ENCODE data around the gene CRYGS. TPM values are rescaled to one million over a fixed set of nuclear protein-coding genes. Genes with fewer than 3 reads are reported as not detected.

Gene CRYGS
- total RNA-seq, 1 donor from 2014 or later: 7.8 TPM

DNA sequence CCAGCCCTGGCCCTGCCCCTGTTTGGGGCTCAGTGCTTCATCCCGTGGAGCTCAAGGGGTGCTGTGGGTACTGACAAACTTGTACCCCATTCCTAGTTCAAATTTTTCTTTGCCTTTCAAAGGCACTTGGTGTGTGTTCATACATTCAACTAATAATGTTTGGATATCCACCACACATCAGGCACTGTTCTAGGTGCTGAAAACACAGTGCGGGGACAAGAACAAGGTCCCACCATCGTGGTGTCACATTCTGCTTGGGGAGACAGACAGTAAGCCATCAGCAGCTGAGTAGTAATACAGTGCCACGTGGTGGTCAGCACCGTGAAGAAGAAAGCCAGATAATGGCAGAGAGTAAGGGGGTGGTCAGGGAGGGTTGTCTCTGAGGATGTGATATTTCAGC is 32.5 kb downstream of the CRYGS start:
- Mint-ChIP-seq H3K27me3 (peaks cover 41% of the 10 kb centered on the region), H3K27ac (no peak overlapping the region), H3K36me3 (no peaks in the 10 kb centered on the region), H3K9me3 (no peaks in the 10 kb centered on the region), H3K4me1 (ENCODE audit: unreplicated experiment) (peaks cover 9% of the 10 kb centered on the region), H3K4me3 (no peak overlapping the region)
- TF ChIP-seq, protein P1, sequence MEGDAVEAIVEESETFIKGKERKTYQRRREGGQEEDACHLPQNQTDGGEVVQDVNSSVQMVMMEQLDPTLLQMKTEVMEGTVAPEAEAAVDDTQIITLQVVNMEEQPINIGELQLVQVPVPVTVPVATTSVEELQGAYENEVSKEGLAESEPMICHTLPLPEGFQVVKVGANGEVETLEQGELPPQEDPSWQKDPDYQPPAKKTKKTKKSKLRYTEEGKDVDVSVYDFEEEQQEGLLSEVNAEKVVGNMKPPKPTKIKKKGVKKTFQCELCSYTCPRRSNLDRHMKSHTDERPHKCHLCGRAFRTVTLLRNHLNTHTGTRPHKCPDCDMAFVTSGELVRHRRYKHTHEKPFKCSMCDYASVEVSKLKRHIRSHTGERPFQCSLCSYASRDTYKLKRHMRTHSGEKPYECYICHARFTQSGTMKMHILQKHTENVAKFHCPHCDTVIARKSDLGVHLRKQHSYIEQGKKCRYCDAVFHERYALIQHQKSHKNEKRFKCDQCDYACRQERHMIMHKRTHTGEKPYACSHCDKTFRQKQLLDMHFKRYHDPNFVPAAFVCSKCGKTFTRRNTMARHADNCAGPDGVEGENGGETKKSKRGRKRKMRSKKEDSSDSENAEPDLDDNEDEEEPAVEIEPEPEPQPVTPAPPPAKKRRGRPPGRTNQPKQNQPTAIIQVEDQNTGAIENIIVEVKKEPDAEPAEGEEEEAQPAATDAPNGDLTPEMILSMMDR (conservative IDR thresholded peaks at IDR 0.05): no peak
- no peak for DNase-seq (ENCODE audit: extremely low spot score, unreplicated experiment)

DNA sequence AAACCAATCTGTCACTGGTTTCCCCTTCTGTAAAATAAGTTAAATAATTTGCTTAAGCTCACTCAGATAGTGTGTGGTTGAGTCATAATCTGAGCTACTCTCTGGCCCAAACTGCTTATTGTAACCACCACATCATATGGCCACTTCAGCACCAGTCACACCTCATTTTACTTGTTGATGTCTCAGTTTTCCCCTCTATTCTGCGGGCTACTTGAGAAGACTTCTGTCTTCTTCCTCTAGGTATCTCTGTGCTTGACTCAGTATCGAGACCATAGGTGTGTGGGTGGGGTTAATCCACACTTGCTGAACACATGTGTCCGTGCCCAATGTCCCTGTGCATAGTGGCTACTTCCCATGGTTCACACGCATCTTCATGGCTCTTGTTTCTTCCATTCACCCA is 32.9 kb downstream of the CRYGS start:
- no peaks in the 10 kb centered on the region for H3K9me3 Mint-ChIP-seq
- no peak overlapping the region for H3K4me3 Mint-ChIP-seq
- peaks cover 9% of the 10 kb centered on the region for H3K4me1 Mint-ChIP-seq (ENCODE audit: unreplicated experiment)
- TF ChIP-seq, protein P1 (conservative IDR thresholded peaks at IDR 0.05): no peak
- no peak overlapping the region for H3K27ac Mint-ChIP-seq
- H3K27me3 Mint-ChIP-seq: peaks cover 43% of the 10 kb centered on the region
- no peak for DNase-seq (ENCODE audit: extremely low spot score, unreplicated experiment)
- H3K36me3 Mint-ChIP-seq: no peaks in the 10 kb centered on the region

DNA sequence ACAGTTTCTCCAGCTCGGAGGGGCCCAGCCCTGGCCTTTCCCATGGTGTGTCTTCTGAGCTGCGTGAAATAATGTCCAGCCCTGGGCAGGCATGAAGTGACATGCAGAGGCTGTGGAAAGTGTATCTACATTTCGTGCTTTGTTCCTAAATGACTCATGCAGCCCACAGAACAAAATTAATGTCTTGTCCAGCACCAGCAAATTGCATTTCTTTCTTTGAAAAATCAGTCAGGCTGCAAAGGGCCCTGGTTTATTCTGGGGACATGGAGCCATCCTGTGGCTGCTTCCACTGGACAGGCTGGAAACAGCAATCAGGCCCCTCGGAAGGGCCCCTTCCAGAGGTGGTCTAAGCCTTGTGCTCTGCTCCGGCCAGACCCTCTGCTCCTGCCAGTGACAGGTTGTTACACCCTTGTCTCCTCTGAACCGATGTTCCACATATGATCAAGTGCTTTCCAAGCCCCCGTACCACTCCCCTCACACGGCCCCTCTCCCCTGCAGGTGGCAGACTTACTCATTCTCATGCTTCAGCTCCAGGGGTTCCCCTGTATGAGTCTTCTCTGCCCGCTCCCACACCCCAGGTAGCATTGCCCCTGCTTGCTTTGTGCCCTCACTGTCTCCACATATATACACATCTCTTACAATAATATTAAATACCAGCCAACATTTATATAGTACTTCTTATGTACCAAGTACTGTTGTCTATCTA is 33.7 kb downstream of the CRYGS start:
- Mint-ChIP-seq H3K4me3 (no peak overlapping the region), H3K27ac (no peak overlapping the region), H3K36me3 (no peaks in the 10 kb centered on the region), H3K9me3 (no peaks in the 10 kb centered on the region), H3K4me1 (ENCODE audit: unreplicated experiment) (peaks cover 9% of the 10 kb centered on the region), H3K27me3 (peaks cover 40% of the 10 kb centered on the region)
- no peak for DNase-seq (ENCODE audit: extremely low spot score, unreplicated experiment)
- TF ChIP-seq, protein P1 (conservative IDR thresholded peaks at IDR 0.05): no peak

DNA sequence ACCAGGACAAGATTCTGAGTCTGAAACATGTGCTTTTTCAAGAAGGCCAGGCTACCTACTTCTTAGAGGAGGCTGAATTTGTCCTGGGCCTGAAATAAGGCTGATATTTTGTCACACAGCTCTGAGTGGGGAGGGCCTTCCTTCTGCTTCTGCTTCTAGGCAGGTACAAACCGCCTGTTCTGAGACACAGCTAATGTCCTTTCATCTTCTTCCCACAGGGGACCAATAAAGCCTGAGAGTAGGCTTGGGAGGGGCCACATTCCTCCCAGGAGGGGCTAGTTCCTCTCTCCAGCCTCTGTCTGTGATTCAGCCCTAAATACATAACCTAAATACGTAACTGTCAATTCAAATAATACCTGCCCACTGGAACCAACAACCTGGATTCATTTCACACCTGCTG is 34.8 kb downstream of the CRYGS start:
- Mint-ChIP-seq H3K4me3 (no peak overlapping the region), H3K27me3 (peaks cover 38% of the 10 kb centered on the region), H3K9me3 (no peaks in the 10 kb centered on the region), H3K36me3 (no peaks in the 10 kb centered on the region), H3K4me1 (ENCODE audit: unreplicated experiment) (peaks cover 14% of the 10 kb centered on the region), H3K27ac (no peak overlapping the region)
- TF ChIP-seq, protein P1 (conservative IDR thresholded peaks at IDR 0.05): no peak
- no peak for DNase-seq (ENCODE audit: extremely low spot score, unreplicated experiment)

DNA sequence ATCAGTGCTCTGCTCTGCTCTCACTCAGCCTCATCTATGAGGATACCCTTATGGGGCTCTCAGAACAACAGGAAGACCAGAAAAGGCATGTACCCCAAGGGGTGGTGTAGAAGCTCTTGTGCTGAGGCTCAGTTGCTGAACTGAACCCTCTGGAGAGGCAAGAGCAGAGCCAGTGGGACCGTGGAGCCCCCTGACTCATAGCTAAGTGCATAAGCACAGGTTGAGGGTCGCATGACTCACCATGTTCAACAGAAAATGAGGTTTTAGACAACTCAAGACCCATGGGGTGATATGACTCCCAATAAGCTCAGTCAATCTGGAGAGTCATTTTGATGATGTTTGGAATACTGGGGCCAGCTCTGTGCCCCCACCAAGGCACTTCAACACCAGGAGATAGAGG is 37.3 kb downstream of the CRYGS start:
- no peak overlapping the region for H3K4me3 Mint-ChIP-seq
- TF ChIP-seq, protein P1 (conservative IDR thresholded peaks at IDR 0.05): no peak
- no peak overlapping the region for H3K27ac Mint-ChIP-seq
- H3K27me3 Mint-ChIP-seq: peaks cover 21% of the 10 kb centered on the region
- DNase-seq (ENCODE audit: extremely low spot score, unreplicated experiment): no peak
- H3K36me3 Mint-ChIP-seq: no peaks in the 10 kb centered on the region
- H3K9me3 Mint-ChIP-seq: no peaks in the 10 kb centered on the region
- peaks cover 11% of the 10 kb centered on the region for H3K4me1 Mint-ChIP-seq (ENCODE audit: unreplicated experiment)

Data from type B pancreatic cell (in vitro differentiated cells).